ENCODE data around the gene KIRREL3.

Gene KIRREL3

DNA sequence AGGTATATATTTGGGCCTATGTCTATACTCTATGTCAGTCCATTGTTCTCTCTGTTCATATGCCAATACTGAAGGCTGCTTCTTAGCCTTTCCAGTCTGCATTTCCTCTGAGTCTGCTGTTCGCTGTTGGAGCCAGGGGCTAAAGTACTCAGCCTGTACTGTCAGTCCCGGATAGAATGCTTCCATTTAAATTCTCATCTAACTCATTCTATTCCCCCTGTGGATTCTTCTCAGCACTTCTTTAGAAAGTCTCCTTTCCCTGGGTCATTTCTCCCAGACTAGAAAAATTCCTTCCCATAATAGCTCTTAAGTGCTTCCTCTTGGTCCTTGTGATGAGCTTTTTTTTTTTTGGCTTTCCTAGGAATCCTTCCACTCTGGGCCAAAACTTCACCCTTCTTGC, 293.1 kb downstream of the KIRREL3 start:
- DNase-seq (ENCODE audit: low read depth) = no peak
- H3K4me3 ChIP-seq (ENCODE audit: control insufficient read depth, low read depth, low read length) = no peak overlapping the region
- TF ChIP-seq, protein P1, sequence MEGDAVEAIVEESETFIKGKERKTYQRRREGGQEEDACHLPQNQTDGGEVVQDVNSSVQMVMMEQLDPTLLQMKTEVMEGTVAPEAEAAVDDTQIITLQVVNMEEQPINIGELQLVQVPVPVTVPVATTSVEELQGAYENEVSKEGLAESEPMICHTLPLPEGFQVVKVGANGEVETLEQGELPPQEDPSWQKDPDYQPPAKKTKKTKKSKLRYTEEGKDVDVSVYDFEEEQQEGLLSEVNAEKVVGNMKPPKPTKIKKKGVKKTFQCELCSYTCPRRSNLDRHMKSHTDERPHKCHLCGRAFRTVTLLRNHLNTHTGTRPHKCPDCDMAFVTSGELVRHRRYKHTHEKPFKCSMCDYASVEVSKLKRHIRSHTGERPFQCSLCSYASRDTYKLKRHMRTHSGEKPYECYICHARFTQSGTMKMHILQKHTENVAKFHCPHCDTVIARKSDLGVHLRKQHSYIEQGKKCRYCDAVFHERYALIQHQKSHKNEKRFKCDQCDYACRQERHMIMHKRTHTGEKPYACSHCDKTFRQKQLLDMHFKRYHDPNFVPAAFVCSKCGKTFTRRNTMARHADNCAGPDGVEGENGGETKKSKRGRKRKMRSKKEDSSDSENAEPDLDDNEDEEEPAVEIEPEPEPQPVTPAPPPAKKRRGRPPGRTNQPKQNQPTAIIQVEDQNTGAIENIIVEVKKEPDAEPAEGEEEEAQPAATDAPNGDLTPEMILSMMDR (IDR thresholded peaks at IDR 0.05; ENCODE audit: control insufficient read depth, insufficient read depth, low read depth, low read length, missing control alignments) = no peak

DNA sequence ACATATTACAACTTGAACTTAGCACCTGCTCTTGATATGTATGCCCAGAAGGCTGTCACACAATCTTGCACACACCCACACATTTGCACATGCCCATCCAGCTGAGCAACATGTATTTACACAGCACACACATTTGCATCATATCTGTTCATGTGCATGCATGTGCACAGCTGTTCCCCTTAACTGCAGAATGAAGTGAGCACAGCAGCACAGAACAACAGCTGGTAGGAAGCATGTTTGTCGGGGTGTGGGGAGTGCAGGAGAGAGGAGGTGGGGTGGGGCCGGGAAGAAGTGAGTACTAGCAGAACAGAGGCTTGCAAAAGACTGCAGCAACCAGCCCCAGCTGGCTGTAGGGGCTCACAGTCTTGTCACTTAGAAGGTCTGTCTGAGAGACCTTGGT, 296.5 kb downstream of the KIRREL3 start:
- TF ChIP-seq, protein P1 (IDR thresholded peaks at IDR 0.05; ENCODE audit: control insufficient read depth, insufficient read depth, low read depth, low read length, missing control alignments) = no peak
- DNase-seq (ENCODE audit: low read depth) = no peak
- H3K4me3 ChIP-seq (ENCODE audit: control insufficient read depth, low read depth, low read length) = no peak overlapping the region

DNA sequence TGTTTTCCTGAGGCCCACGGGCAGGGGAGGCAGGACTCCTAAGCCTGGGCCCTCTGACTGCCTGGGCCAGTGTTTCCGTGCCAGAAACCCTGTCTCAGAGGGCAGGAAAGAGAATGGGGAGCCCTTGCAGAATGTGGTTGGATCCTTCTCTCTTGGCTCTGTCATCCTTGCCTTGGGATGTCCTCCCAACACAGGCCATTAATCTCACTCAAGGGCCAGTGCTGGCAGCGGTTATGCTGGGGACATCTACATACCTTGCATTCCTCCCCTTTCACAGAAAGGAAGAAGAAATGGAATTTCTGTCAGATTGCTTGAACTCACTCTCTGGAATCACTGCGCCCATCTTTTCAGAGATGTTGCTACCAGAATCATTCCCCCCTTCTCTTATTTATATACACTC, 296.9 kb downstream of the KIRREL3 start:
- no peak overlapping the region for H3K4me3 ChIP-seq (ENCODE audit: control insufficient read depth, low read depth, low read length)
- no peak for DNase-seq (ENCODE audit: low read depth)
- TF ChIP-seq, protein P1 (IDR thresholded peaks at IDR 0.05; ENCODE audit: control insufficient read depth, insufficient read depth, low read depth, low read length, missing control alignments) = no peak

DNA sequence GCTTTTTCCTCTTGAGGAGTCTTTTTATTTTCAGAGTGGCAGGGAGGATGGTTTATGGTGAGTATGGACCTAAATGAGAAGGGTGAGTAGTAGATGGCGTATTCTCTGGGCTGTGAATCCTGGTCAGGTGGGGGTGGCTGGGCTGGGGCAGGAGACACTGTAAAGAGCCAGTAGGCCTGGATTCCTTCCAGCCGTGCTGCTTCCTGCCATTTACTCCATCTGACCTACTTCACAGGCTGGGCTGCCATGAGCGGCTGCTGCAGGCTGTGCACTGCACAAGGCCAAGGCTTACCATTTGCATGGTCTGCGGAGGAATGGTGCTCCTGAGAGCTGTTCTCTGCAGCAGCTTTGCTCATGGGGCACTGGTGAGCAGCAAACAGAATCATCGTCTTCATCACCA, 297.6 kb downstream of the KIRREL3 start:
- no peak for DNase-seq (ENCODE audit: low read depth)
- H3K4me3 ChIP-seq (ENCODE audit: control insufficient read depth, low read depth, low read length) = no peak overlapping the region
- TF ChIP-seq, protein P1 (IDR thresholded peaks at IDR 0.05; ENCODE audit: control insufficient read depth, insufficient read depth, low read depth, low read length, missing control alignments) = no peak

DNA sequence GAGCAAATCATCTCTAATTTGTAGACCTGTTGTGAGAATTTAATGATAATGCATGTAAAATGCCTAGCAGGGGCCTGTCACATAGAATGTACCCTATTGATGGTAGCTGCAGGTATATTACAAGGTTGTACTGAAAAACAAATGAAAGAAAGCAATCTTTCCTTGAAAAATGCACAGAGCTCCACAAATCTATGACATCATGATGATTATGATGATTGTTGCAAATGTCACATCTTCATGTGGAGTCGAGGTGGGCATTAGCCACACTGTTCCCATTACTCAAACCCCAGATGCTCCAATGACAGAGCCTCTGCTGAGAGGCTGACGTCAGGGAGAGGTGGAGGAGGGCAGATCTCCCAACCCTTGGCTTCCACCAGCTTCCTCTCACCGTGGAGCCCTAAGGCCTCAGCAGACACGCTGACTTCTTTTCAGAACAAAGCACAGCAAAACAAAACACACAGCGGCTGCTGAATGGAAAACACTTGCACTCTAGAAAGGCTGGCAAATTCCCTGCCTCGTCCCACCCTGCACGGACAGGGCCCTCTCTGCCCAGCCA, 298.3 kb downstream of the KIRREL3 start:
- no peak for DNase-seq (ENCODE audit: low read depth)
- H3K4me3 ChIP-seq (ENCODE audit: control insufficient read depth, low read depth, low read length) = no peak overlapping the region
- TF ChIP-seq, protein P1 (IDR thresholded peaks at IDR 0.05; ENCODE audit: control insufficient read depth, insufficient read depth, low read depth, low read length, missing control alignments) = no peak

DNA sequence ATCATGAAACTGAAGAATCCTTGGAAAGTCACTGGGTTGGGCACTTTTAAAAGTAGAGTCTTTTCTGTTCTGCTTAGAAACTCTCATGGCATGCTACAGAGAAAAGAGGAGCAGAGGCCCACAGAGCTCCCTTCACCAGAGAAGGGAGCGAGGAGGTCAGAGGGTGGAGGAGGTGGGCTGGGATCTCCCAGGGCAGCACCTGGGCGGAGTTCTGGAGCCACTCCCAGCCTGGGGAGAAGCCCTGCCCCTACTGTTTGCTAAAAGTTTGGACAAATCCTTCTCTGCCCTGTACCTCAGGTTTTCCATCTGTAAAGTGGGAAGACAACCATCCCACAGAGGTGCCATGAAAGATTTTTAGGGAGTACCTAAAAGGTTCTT, 299.1 kb downstream of the KIRREL3 start:
- DNase-seq (ENCODE audit: low read depth) = no peak
- TF ChIP-seq, protein P1 (IDR thresholded peaks at IDR 0.05; ENCODE audit: control insufficient read depth, insufficient read depth, low read depth, low read length, missing control alignments) = no peak
- no peak overlapping the region for H3K4me3 ChIP-seq (ENCODE audit: control insufficient read depth, low read depth, low read length)
